C4-2B (cell line): Measurements from ENCODE around the gene RAB31.

Source experiments
- ZFX ChIP-seq: fragments of 450-650 bp; IDR thresholded peaks from 2 replicates; pipeline ENCODE4 v1.6.1; 2017
- TF ChIP-seq, protein P1 (sequence below): fragments of 450-650 bp; conservative IDR thresholded peaks from 2 replicates; pipeline ENCODE4 v1.5.1; 2017; ENCODE audit warnings: mild to moderate bottlenecking

GRCh38 chr18:9755615-9756014, 47.5 kb downstream of the RAB31 start:
- TF ChIP-seq, protein P1, sequence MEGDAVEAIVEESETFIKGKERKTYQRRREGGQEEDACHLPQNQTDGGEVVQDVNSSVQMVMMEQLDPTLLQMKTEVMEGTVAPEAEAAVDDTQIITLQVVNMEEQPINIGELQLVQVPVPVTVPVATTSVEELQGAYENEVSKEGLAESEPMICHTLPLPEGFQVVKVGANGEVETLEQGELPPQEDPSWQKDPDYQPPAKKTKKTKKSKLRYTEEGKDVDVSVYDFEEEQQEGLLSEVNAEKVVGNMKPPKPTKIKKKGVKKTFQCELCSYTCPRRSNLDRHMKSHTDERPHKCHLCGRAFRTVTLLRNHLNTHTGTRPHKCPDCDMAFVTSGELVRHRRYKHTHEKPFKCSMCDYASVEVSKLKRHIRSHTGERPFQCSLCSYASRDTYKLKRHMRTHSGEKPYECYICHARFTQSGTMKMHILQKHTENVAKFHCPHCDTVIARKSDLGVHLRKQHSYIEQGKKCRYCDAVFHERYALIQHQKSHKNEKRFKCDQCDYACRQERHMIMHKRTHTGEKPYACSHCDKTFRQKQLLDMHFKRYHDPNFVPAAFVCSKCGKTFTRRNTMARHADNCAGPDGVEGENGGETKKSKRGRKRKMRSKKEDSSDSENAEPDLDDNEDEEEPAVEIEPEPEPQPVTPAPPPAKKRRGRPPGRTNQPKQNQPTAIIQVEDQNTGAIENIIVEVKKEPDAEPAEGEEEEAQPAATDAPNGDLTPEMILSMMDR: no peak
- TF ChIP-seq ZFX: no peak
